GM19239 (cell line): ENCODE measurements around the gene CELF1.
A peak's percentile ranks its signal among the peaks of the same experiment; 100 is the strongest.

Source experiments
- DNase-seq: peaks from one replicate; pipeline ENCODE4 v3.0.0; 2011; ENCODE audit warnings: low spot score; ENCODE audit not compliant: insufficient read length
- FAIRE-seq: peaks from 2 replicates; lab custom pipeline; 2011; peaks lifted over from hg19 to GRCh38; lab: Jason Lieb, UNC

The CELF1 gene

GRCh38 chr11:47516155-47516554, 36.8 kb downstream of the CELF1 start:
- FAIRE-seq (no peak), DNase-seq (no peak)

DNA sequence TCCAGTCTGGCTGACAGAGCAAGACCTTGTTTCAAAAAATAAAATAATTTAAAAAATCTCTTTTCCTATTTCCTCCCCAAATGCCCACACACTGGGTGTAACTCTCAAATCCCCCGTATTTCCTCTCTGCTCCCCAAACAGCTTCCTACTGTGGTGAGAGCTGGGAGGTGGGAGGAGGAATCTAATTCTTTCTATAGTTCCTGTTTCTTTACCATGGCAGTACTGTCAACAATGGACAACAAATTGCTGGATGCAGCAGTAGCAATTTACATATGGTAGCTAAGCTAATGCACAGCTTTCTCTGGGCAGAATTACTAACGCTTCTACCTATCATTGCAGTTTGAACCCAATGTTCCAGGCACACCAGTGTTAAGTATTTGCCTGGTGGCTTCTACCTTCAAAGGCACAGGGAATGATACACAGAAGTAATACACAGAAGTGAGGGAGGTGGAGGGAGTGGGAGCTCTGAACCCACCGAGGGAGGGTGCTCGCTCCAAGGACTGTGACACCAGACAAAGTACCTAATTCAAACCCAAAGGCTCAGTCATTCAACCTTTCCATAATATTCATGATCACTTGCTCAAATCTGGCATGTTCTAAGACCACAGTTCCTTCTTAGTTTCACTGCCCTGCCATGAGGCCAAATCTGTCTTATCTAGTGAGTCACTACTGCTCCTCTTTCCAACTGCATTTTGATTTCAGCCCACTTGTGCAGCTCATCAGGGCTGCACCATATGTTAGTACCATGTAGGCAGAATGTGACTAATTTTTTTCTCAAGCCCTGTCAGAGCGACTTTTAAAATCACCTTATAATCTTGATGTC, 37.9 kb downstream of the CELF1 start:
- no peak for DNase-seq
- peak; percentile 69 for FAIRE-seq

DNA sequence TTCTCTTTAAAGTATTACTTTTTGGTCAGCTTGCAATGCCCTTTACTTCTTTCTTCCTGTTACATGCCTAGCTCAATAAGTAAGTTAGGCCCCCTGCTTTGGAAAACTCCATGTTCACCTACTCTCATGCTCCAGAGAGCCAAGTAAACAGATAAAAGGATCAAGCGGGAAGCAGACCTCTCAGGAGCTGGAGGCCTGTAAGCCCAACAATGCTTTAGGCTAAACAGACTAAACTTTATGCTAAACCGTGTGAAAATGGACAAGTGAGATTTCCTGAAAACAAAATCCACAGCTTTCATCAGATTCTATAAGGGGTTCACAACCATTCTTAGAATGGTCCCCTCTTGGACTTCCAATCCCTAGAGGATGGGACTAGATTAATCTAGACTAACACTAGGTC, 40.2 kb downstream of the CELF1 start:
- no peak for FAIRE-seq
- DNase-seq, result no peak

DNA sequence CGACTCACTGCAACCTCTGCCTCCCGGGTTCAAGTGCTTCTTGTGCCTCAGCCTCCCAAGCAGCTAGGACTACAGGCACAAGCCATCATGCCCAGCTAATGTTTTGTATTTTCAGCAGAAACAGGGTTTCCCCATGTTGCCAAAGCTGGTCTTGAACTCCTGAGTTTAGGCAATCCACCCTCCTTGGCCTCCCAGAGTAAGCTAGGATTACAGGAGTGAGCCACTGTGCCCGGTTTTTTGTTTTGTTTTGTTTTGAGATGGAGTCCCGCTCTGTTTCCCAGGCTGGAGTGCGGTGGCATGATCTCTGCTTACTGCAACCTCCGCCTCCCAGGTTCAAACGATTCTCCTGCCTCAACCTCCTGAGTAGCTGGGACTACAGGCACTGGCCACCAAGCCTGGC, 41.0 kb downstream of the CELF1 start:
- DNase-seq (no peak), FAIRE-seq (no peak)

DNA sequence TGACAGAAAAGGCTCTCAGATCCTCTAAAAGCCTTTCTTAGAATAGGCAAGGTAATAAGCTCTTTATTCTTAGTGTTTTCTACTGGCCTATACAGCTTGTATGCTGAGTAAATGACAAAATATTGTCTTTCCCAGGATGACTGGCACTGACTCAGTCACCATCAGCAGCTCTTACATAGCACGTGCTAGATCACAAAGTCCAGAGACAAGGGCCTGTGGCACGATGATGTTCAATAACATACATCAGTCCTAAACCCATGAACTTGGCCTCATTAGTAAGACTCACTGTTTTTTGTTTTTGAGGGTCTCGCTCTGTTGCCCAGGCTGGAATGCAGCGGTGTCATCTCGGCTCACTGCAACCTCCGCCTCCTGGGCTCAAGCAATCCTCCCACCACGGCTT, 42.7 kb downstream of the CELF1 start:
- DNase-seq (no peak), FAIRE-seq (no peak)

GRCh38 chr11:47509077-47509536, 43.8 kb downstream of the CELF1 start:
- FAIRE-seq, result peak; percentile 42

GRCh38 chr11:47508240-47508957, 44.5 kb downstream of the CELF1 start:
- no peak for DNase-seq
- no peak for FAIRE-seq

More at GRCh38 chr11:47509077-47509536, 43.8 kb downstream of the CELF1 start:
- no peak for DNase-seq

DNA sequence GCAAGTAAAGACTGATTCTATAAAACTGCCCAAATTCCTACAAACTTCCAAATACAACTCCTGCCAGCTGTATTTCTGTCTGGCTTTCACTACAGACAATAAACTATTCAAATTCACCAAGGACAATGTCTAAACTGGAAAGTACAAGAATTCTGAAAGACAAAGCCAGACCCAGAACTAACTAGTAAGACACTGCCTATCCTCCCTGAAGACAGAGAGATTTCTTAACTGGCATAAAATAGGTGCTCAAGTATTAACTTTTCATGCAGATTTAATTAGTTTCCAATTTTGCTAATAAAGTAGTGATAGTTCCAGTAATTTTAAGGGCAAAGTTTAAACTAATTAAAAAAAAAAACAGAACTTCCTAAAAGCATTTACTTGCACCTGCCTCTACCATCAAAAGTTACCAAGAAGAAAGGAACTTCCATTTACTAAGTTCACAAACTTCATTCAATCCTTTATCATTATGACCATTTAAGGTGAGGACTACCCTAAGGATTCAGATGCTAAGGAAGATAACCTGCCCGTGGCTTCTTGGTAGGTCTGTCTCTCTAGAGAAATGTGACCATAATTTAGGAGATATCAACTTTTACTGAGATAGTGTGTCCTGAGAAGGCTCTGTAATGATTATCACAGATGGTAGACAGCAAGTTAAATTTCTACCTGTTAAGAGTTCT, 45.2 kb downstream of the CELF1 start:
- FAIRE-seq, result no peak
- DNase-seq, result no peak

DNA sequence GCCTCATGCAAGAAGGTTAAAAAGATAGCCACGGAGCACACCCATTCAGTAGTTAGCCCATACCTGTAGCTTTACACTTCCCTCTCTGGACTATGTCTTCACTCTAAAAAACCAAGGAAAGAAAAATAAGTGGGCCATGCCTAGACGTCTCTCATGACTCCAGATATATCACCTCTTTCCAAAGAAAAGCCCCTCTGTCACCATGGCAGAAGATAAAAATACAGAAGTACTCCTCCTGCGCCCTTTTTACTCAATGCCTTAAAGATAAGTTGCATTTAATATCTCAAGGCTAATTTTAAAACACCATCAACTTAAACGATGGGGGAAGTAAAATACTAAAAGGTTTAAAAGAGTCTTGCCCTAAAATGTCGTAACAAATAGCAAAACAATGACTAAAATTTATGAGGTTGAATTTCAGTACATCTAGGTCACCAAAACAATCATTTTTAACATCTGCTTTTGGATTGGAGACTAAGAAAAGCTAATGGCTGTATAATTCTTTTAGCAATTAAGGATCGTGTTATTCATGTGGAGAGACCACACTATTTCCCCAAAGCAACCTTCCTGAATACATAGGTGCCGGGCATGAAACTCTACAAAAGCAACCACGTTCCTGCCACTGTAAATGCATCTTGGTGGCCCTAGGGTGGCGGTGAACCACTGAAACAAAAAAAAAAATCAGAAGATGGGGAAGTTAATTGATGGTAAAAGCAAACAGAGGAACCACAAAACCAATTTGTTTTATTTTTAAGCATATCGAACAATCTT, 46.0 kb downstream of the CELF1 start:
- peak; percentile 69 for FAIRE-seq
- DNase-seq, result no peak

GRCh38 chr11:47506373-47506772, 46.6 kb downstream of the CELF1 start:
- FAIRE-seq (no peak), DNase-seq (no peak)

- no peak for DNase-seq
- FAIRE-seq, result no peak
Observed at GRCh38 chr11:47504910-47505309, 48.0 kb downstream of the CELF1 start.

DNA sequence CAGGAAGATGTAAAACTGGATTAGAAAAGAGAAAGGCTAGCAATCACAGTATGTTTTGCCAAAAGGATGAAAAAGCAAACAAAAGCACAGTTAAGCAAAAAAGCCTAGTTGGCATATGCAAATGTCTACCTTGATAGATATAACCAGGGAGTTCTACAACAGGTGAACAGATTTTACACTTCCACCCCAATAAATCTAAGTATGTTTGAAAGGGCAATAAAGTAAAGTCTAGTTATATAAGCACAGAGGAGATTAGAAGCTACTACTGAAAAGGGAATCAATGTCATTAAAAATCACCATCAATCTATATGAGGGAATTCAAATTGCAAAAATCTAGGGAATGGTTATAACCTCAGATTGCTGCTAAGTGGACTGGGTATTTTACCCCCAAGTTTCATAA, 49.7 kb downstream of the CELF1 start:
- DNase-seq, result no peak
- FAIRE-seq, result no peak

DNA sequence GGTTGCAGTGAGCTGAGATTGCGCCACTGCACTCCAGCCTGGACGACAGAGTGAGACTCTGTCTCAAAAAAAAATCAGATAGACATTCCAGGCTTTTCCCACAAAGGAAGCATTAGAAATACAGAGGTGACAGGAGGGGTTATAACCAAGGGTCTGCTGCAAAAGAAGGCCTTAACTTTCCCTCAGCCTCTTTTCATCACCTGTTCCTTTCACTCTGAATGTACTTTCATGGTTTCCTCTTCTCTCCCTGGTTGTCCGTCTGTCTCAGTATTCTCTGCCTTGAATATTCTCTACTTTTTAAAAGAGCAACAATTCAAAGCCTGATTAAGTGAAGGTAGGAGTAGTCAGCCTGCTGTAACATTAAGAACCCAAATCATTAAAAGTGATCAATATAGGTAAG, 50.2 kb downstream of the CELF1 start:
- FAIRE-seq (no peak), DNase-seq (no peak)

DNA sequence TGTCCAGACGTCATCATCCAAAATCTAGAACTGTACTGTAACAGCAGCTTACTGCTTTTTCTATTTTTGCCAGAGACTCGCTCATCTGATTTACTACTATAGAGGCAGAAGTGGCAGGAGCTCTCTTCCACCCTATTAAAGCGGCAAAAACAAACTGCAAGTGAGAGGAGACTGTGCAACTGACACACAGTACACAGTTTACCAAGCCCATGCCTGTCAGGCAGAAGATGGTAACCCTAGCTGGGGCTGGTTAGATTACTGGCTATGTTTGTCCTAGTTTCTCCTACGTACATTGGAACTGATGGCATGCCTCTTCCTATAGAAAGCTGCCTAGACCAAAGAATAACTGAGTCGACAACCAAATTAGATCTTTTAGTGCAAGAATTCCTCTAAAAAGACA, 51.8 kb downstream of the CELF1 start:
- no peak for DNase-seq
- FAIRE-seq, result no peak

DNA sequence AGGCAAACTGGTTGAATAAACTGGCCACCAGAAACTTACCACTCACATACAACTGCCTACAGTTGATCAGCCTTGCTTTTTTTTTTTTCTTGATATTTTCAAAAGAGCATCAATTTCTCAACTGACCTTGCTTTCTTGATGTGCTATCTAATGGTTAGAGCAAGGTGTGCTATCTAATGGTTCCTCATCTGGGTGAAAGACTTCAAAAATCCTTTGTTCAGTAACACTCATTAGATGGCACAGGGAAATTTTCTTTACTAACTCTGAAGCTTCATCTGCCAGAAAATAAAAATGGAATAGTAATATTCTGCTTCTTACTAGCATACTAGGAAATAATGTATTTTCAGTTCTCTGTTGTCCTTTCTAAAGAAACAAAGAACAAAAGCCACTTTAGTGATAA, 52.8 kb downstream of the CELF1 start:
- DNase-seq (no peak), FAIRE-seq (no peak)

GRCh38 chr11:47499614-47500013, 53.3 kb downstream of the CELF1 start:
- FAIRE-seq, result no peak
- DNase-seq, result no peak

- FAIRE-seq, result no peak
- DNase-seq, result no peak
Observed at GRCh38 chr11:47499161-47499560, 53.8 kb downstream of the CELF1 start.

GRCh38 chr11:47498584-47499152, 54.3 kb downstream of the CELF1 start:
- peak; percentile 18 for FAIRE-seq

DNA sequence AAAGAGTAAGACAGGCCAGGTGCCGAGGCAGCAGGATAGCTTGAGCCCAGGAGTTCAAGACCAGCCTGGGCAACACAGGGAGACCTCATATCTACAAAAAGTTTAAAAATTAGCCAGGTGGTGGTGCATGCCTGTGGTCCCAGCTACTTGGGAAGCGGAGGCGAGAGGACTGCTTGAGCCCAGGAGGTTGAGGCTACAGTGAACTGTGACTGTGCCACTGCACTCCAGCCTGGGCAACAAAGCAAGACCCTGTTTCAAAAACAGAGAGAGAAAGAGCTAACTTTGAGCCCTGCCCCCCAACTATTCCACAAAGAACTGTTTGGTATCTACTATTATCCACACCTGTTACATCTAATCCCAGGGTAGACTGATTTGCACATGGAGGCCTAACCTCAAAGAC, 54.8 kb downstream of the CELF1 start:
- FAIRE-seq (no peak), DNase-seq (no peak)

More at GRCh38 chr11:47498584-47499152, 54.3 kb downstream of the CELF1 start:
- DNase-seq, result no peak

DNA sequence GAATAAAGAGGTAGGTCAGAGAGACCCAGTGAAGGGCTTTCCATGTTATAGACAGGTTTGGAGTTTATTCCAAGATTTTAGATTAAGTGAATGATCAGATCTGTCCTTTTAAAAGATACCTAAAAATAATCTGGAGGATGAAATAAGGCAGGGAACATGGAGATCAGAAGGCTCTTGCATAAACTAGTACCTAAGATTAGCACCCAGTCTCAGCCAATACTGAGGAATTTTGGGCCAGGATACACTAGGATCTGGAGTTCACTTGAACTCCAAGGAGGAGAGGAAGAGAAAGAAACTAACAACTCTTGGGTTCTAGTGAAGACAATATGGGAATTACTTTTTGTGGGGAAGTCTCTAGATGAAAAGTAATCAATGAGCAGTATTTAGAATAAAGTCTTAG, 56.1 kb downstream of the CELF1 start:
- FAIRE-seq (no peak), DNase-seq (no peak)
